Measurements from ENCODE around the gene SPOP. TPM values are rescaled to one million over a fixed set of nuclear protein-coding genes. Genes with fewer than 3 reads are reported as not detected.

The SPOP gene
- total RNA-seq, 1 experiment from 2014 or later: 79.9 TPM

DNA sequence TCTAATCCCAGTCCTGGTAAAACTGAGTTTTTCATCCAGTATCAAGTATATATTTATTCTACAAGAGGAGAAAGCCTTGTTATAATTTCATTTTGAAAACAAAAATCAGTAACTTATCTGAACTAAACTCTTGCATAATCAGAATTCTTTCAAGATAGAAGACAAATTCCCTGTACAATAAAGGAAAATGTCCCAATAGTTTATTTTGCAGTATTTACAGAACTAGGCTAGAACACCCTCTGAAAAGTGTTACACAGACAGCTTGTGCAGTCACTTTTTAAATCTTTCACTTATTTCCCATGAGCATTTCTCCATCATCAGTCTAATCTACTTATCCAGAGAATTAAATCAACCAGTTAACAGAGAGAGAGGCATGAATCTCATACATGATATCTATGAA, 48.5 kb downstream of the SPOP start:
- H3K4me1 Mint-ChIP-seq (ENCODE audit: low read depth, unreplicated experiment): no peaks in the 10 kb centered on the region
- no TSS peak for BruUV-seq (replicated peaks)
- no peaks in the 10 kb centered on the region for H3K36me3 Mint-ChIP-seq (ENCODE audit: insufficient read depth, unreplicated experiment)
- CTCF ChIA-PET: no interaction called here
- TF ChIP-seq, protein P1, sequence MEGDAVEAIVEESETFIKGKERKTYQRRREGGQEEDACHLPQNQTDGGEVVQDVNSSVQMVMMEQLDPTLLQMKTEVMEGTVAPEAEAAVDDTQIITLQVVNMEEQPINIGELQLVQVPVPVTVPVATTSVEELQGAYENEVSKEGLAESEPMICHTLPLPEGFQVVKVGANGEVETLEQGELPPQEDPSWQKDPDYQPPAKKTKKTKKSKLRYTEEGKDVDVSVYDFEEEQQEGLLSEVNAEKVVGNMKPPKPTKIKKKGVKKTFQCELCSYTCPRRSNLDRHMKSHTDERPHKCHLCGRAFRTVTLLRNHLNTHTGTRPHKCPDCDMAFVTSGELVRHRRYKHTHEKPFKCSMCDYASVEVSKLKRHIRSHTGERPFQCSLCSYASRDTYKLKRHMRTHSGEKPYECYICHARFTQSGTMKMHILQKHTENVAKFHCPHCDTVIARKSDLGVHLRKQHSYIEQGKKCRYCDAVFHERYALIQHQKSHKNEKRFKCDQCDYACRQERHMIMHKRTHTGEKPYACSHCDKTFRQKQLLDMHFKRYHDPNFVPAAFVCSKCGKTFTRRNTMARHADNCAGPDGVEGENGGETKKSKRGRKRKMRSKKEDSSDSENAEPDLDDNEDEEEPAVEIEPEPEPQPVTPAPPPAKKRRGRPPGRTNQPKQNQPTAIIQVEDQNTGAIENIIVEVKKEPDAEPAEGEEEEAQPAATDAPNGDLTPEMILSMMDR (IDR thresholded peaks at IDR 0.05; ENCODE audit: unreplicated experiment): no peak
- H3K27me3 Mint-ChIP-seq (ENCODE audit: unreplicated experiment): no peaks in the 10 kb centered on the region
- peak overlapping the region; percentile 40 for H3K27ac Mint-ChIP-seq (ENCODE audit: unreplicated experiment)
- no peak for DNase-seq
- H3K4me3 Mint-ChIP-seq (ENCODE audit: low read depth, unreplicated experiment): no peak overlapping the region
- intact Hi-C loops (cut with micrococcal nuclease; ENCODE audit: unreplicated experiment): loop anchor here (10.0 kb wide), 1 partner anchor 45 kb away; the partner anchor contains the start of gene SPOP
- H3K9me3 Mint-ChIP-seq (ENCODE audit: low read depth, unreplicated experiment): no peaks in the 10 kb centered on the region

DNA sequence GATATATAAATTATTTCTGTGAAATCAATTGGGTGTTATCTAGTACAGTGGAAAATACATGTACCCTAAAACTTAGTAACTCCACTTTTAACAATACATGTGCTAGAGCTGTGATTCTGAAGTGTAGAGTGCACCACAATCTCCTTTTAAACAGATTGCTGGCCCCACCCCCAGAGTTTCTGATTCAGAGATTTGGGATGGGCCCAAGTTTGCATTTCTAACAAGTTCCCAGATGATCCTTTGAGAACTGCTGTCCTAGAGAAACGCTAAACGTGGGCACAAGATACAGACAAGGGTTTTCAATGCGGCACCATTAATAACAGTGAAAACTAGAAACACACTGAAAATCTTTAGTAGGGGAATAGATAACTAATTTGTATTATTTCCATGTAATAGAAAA, 53.0 kb downstream of the SPOP start:
- TF ChIP-seq, protein P1 (IDR thresholded peaks at IDR 0.05; ENCODE audit: unreplicated experiment): no peak
- H3K27ac Mint-ChIP-seq (ENCODE audit: unreplicated experiment): no peak overlapping the region
- no peak for DNase-seq
- peaks cover 7% of the 10 kb centered on the region for H3K36me3 Mint-ChIP-seq (ENCODE audit: insufficient read depth, unreplicated experiment)
- BruUV-seq (replicated peaks): no TSS peak
- no peaks in the 10 kb centered on the region for H3K4me1 Mint-ChIP-seq (ENCODE audit: low read depth, unreplicated experiment)
- intact Hi-C loops (cut with micrococcal nuclease; ENCODE audit: unreplicated experiment): loop anchor here (10.0 kb wide), 1 partner anchor 50 kb away; the partner anchor contains the start of gene SPOP
- CTCF ChIA-PET: interaction anchor here (0.5 kb wide), 1 partner anchor 140 kb away, joined by 10 read pairs; no protein-coding TSS in a partner anchor
- no peaks in the 10 kb centered on the region for H3K9me3 Mint-ChIP-seq (ENCODE audit: low read depth, unreplicated experiment)
- no peak overlapping the region for H3K4me3 Mint-ChIP-seq (ENCODE audit: low read depth, unreplicated experiment)
- H3K27me3 Mint-ChIP-seq (ENCODE audit: unreplicated experiment): no peaks in the 10 kb centered on the region

DNA sequence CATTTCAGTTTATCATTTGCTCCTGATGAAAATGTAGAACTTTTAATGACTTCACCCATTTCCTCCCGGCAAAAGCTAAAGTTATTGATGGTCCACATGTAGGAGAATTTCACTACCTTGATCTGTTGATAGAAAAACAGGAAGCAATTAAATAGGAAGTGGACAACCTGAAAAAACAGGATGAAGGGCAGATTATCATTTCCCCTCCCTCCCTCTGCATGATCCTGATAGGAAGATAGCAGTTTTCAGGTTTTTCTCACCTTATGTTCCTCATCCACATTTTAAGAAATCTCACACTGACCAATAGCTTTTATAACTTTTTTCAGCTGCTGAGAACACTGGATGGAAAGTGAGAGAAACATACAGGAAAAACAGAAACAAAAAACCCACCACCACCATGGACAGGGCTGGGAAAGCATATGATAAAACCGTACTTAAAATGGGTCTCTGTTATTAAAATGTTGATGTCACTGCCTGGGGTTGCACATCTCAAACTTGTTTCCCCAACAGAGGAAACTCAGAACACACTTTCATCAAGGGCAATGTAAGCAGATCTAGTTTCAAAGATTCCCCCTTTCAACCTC, 55.9 kb downstream of the SPOP start:
- H3K36me3 Mint-ChIP-seq (ENCODE audit: insufficient read depth, unreplicated experiment): peaks cover 7% of the 10 kb centered on the region
- TF ChIP-seq, protein P1 (IDR thresholded peaks at IDR 0.05; ENCODE audit: unreplicated experiment): no peak
- DNase-seq: no peak
- no peaks in the 10 kb centered on the region for H3K9me3 Mint-ChIP-seq (ENCODE audit: low read depth, unreplicated experiment)
- H3K4me1 Mint-ChIP-seq (ENCODE audit: low read depth, unreplicated experiment): no peaks in the 10 kb centered on the region
- H3K27me3 Mint-ChIP-seq (ENCODE audit: unreplicated experiment): no peaks in the 10 kb centered on the region
- CTCF ChIA-PET: no interaction called here
- BruUV-seq (replicated peaks): no TSS peak
- intact Hi-C loops (cut with micrococcal nuclease; ENCODE audit: unreplicated experiment): loop anchor here (10.0 kb wide), 1 partner anchor 53 kb away; the partner anchor contains the start of gene SPOP
- H3K27ac Mint-ChIP-seq (ENCODE audit: unreplicated experiment): no peak overlapping the region
- no peak overlapping the region for H3K4me3 Mint-ChIP-seq (ENCODE audit: low read depth, unreplicated experiment)

DNA sequence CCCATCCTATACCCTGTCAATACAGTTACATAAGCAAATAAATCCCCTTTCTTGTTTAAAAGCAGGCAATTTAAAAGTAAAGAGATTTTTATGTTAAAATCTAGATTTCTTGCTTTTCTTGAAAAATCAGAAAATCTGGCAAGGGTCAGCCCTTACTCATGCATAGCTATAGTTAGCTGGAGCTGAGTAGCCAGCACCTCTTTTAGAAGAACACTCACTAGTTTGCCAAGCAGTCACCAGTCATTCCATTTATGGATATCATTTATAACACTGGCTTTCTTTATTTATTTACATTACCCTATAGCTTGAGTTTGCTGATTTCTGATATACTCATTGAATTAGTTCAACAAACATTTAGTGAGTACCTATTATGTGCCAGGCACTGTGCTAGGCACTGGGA, 56.5 kb downstream of the SPOP start:
- peaks cover 7% of the 10 kb centered on the region for H3K36me3 Mint-ChIP-seq (ENCODE audit: insufficient read depth, unreplicated experiment)
- CTCF ChIA-PET: no interaction called here

More for the DNA sequence above, 56.5 kb downstream of the SPOP start:
- H3K9me3 Mint-ChIP-seq (ENCODE audit: low read depth, unreplicated experiment): no peaks in the 10 kb centered on the region
- DNase-seq: no peak
- TF ChIP-seq, protein P1 (IDR thresholded peaks at IDR 0.05; ENCODE audit: unreplicated experiment): no peak
- intact Hi-C loops (cut with micrococcal nuclease; ENCODE audit: unreplicated experiment): loop anchor here (10.0 kb wide), 1 partner anchor 53 kb away; the partner anchor contains the start of gene SPOP
- H3K27me3 Mint-ChIP-seq (ENCODE audit: unreplicated experiment): no peaks in the 10 kb centered on the region
- TSS peak; percentile 4 for BruUV-seq (replicated peaks)
- no peaks in the 10 kb centered on the region for H3K4me1 Mint-ChIP-seq (ENCODE audit: low read depth, unreplicated experiment)
- H3K4me3 Mint-ChIP-seq (ENCODE audit: low read depth, unreplicated experiment): no peak overlapping the region
- no peak overlapping the region for H3K27ac Mint-ChIP-seq (ENCODE audit: unreplicated experiment)
